Endodermal cell (in vitro differentiated cells): Measurements from ENCODE around the gene TMCO1. TPM values are rescaled to one million over a fixed set of nuclear protein-coding genes. Genes with fewer than 3 reads are reported as not detected.

Experiments used
- DNase-seq: peaks from one replicate; pipeline ENCODE4 v3.0.0-alpha.2; 2017
- H3K27ac ChIP-seq: 2 replicates; pipeline ENCODE4 v1.5.1; 2013; ENCODE audit warnings: mild to moderate bottlenecking, low read depth, low read length, moderate library complexity
- H3K27me3 ChIP-seq: 2 replicates; pipeline ENCODE4 v1.6.1; 2013; ENCODE audit warnings: mild to moderate bottlenecking, low read length, moderate library complexity; ENCODE audit not compliant: insufficient read depth, control insufficient read depth, poor library complexity, severe bottlenecking
- H3K36me3 ChIP-seq: 2 replicates; pipeline ENCODE4 v1.7.0; 2013; ENCODE audit warnings: mild to moderate bottlenecking, low read length, moderate library complexity; ENCODE audit not compliant: control insufficient read depth, insufficient read depth
- H3K4me1 ChIP-seq: one replicate; pipeline ENCODE4 v1.7.0; 2013; ENCODE audit warnings: low read length; ENCODE audit not compliant: control insufficient read depth, insufficient read depth
- H3K4me3 ChIP-seq: 2 replicates; pipeline ENCODE4 v1.5.1; 2013; ENCODE audit warnings: mild to moderate bottlenecking, low read length, moderate library complexity
- H3K9ac ChIP-seq: 2 replicates; pipeline ENCODE4 v1.6.1; 2013; ENCODE audit warnings: mild to moderate bottlenecking, low read length, moderate library complexity; ENCODE audit not compliant: poor library complexity, severe bottlenecking; ENCODE audit errors: extremely low read depth
- H3K9me3 ChIP-seq: 2 replicates; pipeline ENCODE4 v1.6.1; 2013; ENCODE audit warnings: mild to moderate bottlenecking, low read length, moderate library complexity; ENCODE audit not compliant: control insufficient read depth
- H3K27ac Mint-ChIP-seq: 2 replicates; pipeline ENCODE4 v1.8.0; 2020; ENCODE audit warnings: mixed read lengths
- H3K27me3 Mint-ChIP-seq: 2 replicates; pipeline ENCODE4 v1.8.0; 2021; ENCODE audit warnings: mild to moderate bottlenecking, mixed read lengths; ENCODE audit not compliant: insufficient read depth
- H3K36me3 Mint-ChIP-seq: 2 replicates; pipeline ENCODE4 v1.8.0; 2020; ENCODE audit warnings: low read depth, mixed read lengths
- H3K4me1 Mint-ChIP-seq: 2 replicates; pipeline ENCODE4 v1.8.0; 2020; ENCODE audit warnings: mixed read lengths
- H3K4me3 Mint-ChIP-seq: 2 replicates; pipeline ENCODE4 v1.8.0; 2020; ENCODE audit warnings: mild to moderate bottlenecking, moderate library complexity, mixed read lengths
- H3K9me3 Mint-ChIP-seq: 2 replicates; pipeline ENCODE4 v1.8.0; 2020; ENCODE audit warnings: mild to moderate bottlenecking, mixed read lengths
- WGBS, 2 experiments: methylation state at CpG; one replicate each; pipeline versions ENCODE4 v1.1.5 to v1.1.7; 2013; ENCODE audit warnings: missing lambda C conversion rate in 2 of 2, mixed read lengths in 1 of 2; ENCODE audit not compliant: insufficient coverage in 1 of 2, insufficient read length in 1 of 2; 5-methylcytosine and 5-hydroxymethylcytosine counted together
- total RNA-seq, 2 donors: library from RNA; stranded (reverse); fragmentation: NEBNext Ultra II Directional in 1 of 2; extraction: Animal tissue kit (Norgen Biotek cat#: 25700) in 1 of 2; gene quantifications; 2 replicates in 1 of 2; 3 replicates in 1 of 2; pipeline ENCODE4 v1.2.1, GENCODE V29; 2021
- TF ChIP-seq, protein P1 (sequence below): fragments of 200-600 bp; sonication (generic); conservative IDR thresholded peaks from 2 replicates; pipeline ENCODE4 v1.5.0; 2021; ENCODE audit warnings: antibody characterized with exemption, mild to moderate bottlenecking

TMCO1 gene
- total RNA-seq, 2 donors from 2014 or later: 76.2 to 79.6 TPM

DNA sequence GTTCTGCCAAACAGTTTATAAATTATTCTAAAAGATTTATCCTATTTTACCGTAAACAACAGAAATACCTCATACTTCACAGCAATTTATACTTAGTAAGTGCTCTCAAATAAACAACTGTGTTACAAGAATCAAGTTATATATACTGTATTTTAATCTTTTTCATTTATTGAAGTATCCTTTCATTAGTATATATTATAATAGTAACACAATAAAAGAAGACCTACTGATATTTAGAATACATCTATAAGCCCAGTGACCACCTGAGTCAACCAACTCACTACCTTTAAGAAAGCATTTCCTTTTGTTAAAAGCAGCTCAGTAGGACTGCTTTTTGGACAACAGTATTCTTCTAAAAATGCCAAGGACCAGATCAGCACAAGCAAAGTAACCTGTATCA lies 5.9 kb downstream of the TMCO1 start:
- TF ChIP-seq, protein P1, sequence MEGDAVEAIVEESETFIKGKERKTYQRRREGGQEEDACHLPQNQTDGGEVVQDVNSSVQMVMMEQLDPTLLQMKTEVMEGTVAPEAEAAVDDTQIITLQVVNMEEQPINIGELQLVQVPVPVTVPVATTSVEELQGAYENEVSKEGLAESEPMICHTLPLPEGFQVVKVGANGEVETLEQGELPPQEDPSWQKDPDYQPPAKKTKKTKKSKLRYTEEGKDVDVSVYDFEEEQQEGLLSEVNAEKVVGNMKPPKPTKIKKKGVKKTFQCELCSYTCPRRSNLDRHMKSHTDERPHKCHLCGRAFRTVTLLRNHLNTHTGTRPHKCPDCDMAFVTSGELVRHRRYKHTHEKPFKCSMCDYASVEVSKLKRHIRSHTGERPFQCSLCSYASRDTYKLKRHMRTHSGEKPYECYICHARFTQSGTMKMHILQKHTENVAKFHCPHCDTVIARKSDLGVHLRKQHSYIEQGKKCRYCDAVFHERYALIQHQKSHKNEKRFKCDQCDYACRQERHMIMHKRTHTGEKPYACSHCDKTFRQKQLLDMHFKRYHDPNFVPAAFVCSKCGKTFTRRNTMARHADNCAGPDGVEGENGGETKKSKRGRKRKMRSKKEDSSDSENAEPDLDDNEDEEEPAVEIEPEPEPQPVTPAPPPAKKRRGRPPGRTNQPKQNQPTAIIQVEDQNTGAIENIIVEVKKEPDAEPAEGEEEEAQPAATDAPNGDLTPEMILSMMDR: no peak
- Histone ChIP-seq H3K4me1 (no peaks in the 10 kb centered on the region), H3K9me3 (no peaks in the 10 kb centered on the region), H3K4me3 (no peak overlapping the region), H3K36me3 (peaks cover 75% of the 10 kb centered on the region), H3K27ac (no peak overlapping the region), H3K9ac (no peak overlapping the region), H3K27me3 (no peaks in the 10 kb centered on the region)
- no peak for DNase-seq
- Mint-ChIP-seq H3K9me3 (no peaks in the 10 kb centered on the region), H3K4me3 (no peak overlapping the region), H3K27ac (no peak overlapping the region), H3K4me1 (peaks cover 12% of the 10 kb centered on the region), H3K27me3 (no peaks in the 10 kb centered on the region), H3K36me3 (peaks cover 54% of the 10 kb centered on the region)
- 93 to 100% methylated on average over 1 of the region's 1 CpG for WGBS, 2 experiments

DNA sequence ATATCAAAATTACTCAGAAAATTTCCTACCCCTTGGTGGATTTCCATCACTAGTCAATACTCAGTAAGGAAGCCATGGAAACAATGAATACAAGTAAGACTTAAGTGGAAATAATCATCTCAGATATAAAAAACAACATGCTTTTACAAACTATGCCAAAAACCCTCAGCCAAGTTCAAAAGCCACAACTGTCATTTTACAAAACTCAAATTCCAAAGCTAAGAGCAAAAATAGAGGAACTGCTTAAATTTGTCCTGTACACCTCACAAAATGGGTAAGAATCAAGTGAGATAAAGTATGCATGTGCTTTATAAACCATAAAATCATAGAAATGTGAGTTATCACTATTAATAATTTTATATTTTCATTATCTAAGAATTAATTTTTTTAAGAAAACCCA lies 9.6 kb downstream of the TMCO1 start:
- TF ChIP-seq, protein P1: no peak
- DNase-seq: no peak
- no peaks in the 10 kb centered on the region for H3K9me3 ChIP-seq
- H3K4me3 Mint-ChIP-seq: no peak overlapping the region
- peaks cover 55% of the 10 kb centered on the region for H3K36me3 ChIP-seq
- no peaks in the 10 kb centered on the region for H3K27me3 ChIP-seq
- H3K27me3 Mint-ChIP-seq: no peaks in the 10 kb centered on the region
- H3K36me3 Mint-ChIP-seq: peaks cover 28% of the 10 kb centered on the region
- no peak overlapping the region for H3K27ac ChIP-seq
- no peaks in the 10 kb centered on the region for H3K4me1 ChIP-seq
- peaks cover 3% of the 10 kb centered on the region for H3K4me1 Mint-ChIP-seq
- H3K9me3 Mint-ChIP-seq: no peaks in the 10 kb centered on the region
- no peak overlapping the region for H3K27ac Mint-ChIP-seq
- no peak overlapping the region for H3K4me3 ChIP-seq
- H3K9ac ChIP-seq: no peak overlapping the region

DNA sequence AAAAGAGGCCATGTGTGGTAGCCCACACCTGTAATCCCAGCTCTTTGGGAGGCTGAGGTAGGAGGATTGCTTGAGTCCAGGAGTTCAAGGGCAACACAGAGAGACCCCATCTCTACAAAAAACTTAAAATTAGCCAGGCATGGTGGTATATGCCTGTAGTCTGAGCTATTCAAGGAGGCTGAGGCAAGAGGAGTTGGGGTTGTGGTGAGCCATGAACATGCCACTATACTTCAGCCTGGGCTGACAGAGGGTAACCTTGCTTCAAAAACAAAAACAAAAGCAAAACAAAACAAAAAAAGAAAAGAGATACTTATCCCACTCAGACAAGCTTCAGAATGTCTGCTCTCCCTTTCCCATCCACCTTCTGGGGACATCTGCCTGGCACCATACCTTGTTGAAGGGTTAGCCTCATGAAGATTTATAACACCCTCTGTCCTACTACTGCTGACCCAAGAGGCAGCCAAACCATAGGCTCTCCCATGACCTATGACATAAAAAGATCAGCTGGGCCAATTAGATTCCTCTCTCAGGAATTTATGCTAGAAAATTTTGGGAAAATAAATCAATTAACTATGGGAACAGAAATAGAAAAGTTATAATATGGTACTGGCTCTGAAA lies 13.2 kb downstream of the TMCO1 start:
- Histone ChIP-seq H3K27me3 (no peaks in the 10 kb centered on the region), H3K27ac (no peak overlapping the region), H3K4me1 (no peaks in the 10 kb centered on the region), H3K4me3 (no peak overlapping the region), H3K36me3 (peaks cover 61% of the 10 kb centered on the region), H3K9ac (no peak overlapping the region), H3K9me3 (no peaks in the 10 kb centered on the region)
- Mint-ChIP-seq H3K9me3 (no peaks in the 10 kb centered on the region), H3K27me3 (no peaks in the 10 kb centered on the region), H3K4me1 (peaks cover 3% of the 10 kb centered on the region), H3K4me3 (no peak overlapping the region), H3K27ac (no peak overlapping the region), H3K36me3 (peaks cover 38% of the 10 kb centered on the region)
- DNase-seq: no peak
- TF ChIP-seq, protein P1: no peak
